Gastroesophageal sphincter (tissue), 3 donors: ENCODE data around the gene PAEP.

Source experiments
- CTCF ChIP-seq, 4 experiments: fragments of 200-600 bp in 2 of 4; fragments of 450-650 bp in 2 of 4; sonication (generic) in 1 of 4; IDR thresholded peaks; one replicate each; pipeline ENCODE4 v1.5.1; 2017 to 2019; ENCODE audit warnings: antibody characterized with exemption in 4 of 4, mild to moderate bottlenecking in 2 of 4, moderate library complexity in 2 of 4
- EP300 ChIP-seq: sonication (generic); formaldehyde crosslinking; IDR thresholded peaks from one replicate; pipeline ENCODE4 v1.6.1; 2017; ENCODE audit warnings: antibody characterized with exemption, mild to moderate bottlenecking
- POLR2A ChIP-seq, 2 donors: fragments of 450-650 bp; IDR thresholded peaks; one replicate each; pipeline ENCODE4 v1.6.1; 2017; ENCODE audit warnings: antibody characterized with exemption in 2 of 2, mild to moderate bottlenecking in 2 of 2, moderate library complexity in 1 of 2
- POLR2AphosphoS5 ChIP-seq: sonication (generic); formaldehyde crosslinking; IDR thresholded peaks from one replicate; pipeline ENCODE4 v1.6.1; 2017; ENCODE audit warnings: antibody characterized with exemption

- TF ChIP-seq POLR2AphosphoS5 (no peak), CTCF (IDR thresholded peaks at IDR 0.05) (no peak), POLR2A (IDR thresholded peaks at IDR 0.05) (no peak), EP300 (no peak)
Observed at GRCh38 chr9:135592625-135593024, 31.1 kb downstream of the PAEP start.
